SK-N-MC (cell line): Measurements from ENCODE around the gene ZNF585A.

Experiments used
- EZH2 ChIP-seq: fragments of 200-600 bp; sonication (generic); IDR thresholded peaks from one replicate; pipeline ENCODE4 v1.6.1; 2017; ENCODE audit warnings: antibody characterized with exemption
- FOXP2 ChIP-seq: optimal IDR thresholded peaks from 2 replicates; pipeline ENCODE3; 2011; ENCODE audit warnings: mild to moderate bottlenecking, moderate library complexity; ENCODE audit not compliant: insufficient read depth; ENCODE audit errors: extremely low read length, control extremely low read depth
- POLR2AphosphoS5 ChIP-seq: IDR thresholded peaks from 2 replicates; pipeline ENCODE4 v1.6.1; 2012; ENCODE audit warnings: mild to moderate bottlenecking, low read depth, low read length, borderline replicate concordance

- TF ChIP-seq POLR2AphosphoS5: peak; percentile 52
- no peak for TF ChIP-seq EZH2
- no peak for TF ChIP-seq FOXP2
These were observed 44.9 kb upstream of the ZNF585A start for GRCh38 chr19:37217480-37217774.
